OCI-LY1 (cell line): ENCODE measurements around the gene ADSS2.
"Not testable (repeated sequence)": the region's sequence is repeated elsewhere in the genome, so short reads cannot be mapped to it uniquely, and the experiment has no call there.

Experiments used
- H2AFZ ChIP-seq: fragments of 200-600 bp; sonication (generic), shearing (Covaris generic); 2 replicates; pipeline ENCODE4 v1.6.0; 2014; ENCODE audit warnings: antibody characterized with exemption, mild to moderate bottlenecking, low read length
- H3F3A ChIP-seq: fragments of 200-600 bp; sonication (generic), shearing (Covaris generic); 2 replicates; pipeline ENCODE4 v1.6.0; 2014; ENCODE audit warnings: mild to moderate bottlenecking, antibody characterized with exemption, low read length, moderate library complexity; ENCODE audit not compliant: insufficient read depth
- H3K27ac ChIP-seq: fragments of 200-600 bp; sonication (generic); 2 replicates; pipeline ENCODE4 v1.5.1; 2014; ENCODE audit warnings: low read length, mixed run types, mild to moderate bottlenecking, low read depth; ENCODE audit not compliant: poor library complexity, severe bottlenecking
- H3K27me3 ChIP-seq: fragments of 200-600 bp; sonication (generic); 2 replicates; pipeline ENCODE4 v1.6.0; 2014; ENCODE audit warnings: antibody characterized with exemption, mild to moderate bottlenecking, low read length, moderate library complexity; ENCODE audit not compliant: insufficient read depth
- H3K36me3 ChIP-seq: fragments of 200-600 bp; sonication (generic); 2 replicates; pipeline ENCODE4 v1.6.1; 2014; ENCODE audit warnings: mild to moderate bottlenecking, antibody characterized with exemption, low read length, moderate library complexity, mixed read lengths; ENCODE audit not compliant: insufficient read depth
- H3K4me1 ChIP-seq: fragments of 200-600 bp; sonication (generic); 2 replicates; pipeline ENCODE4 v1.5.1; 2014; ENCODE audit warnings: mild to moderate bottlenecking, low read length, moderate library complexity; ENCODE audit not compliant: insufficient read depth, severe bottlenecking
- H3K4me2 ChIP-seq: fragments of 200-600 bp; sonication (generic), shearing (Covaris generic); 2 replicates; pipeline ENCODE4 v1.6.1; 2014; ENCODE audit warnings: low read length
- H3K4me3 ChIP-seq: fragments of 200-600 bp; sonication (generic); 2 replicates; pipeline ENCODE4 v1.5.1; 2014; ENCODE audit warnings: low read length, low read depth, mild to moderate bottlenecking, mixed read lengths; ENCODE audit not compliant: poor library complexity, severe bottlenecking
- H3K79me2 ChIP-seq: fragments of 200-600 bp; shearing (Covaris generic); 2 replicates; pipeline ENCODE4 v1.6.1; 2016; ENCODE audit warnings: mixed run types, low read length, mixed read lengths; ENCODE audit not compliant: insufficient read depth
- H3K9ac ChIP-seq: fragments of 200-600 bp; sonication (generic), shearing (Covaris generic); 2 replicates; pipeline ENCODE4 v1.6.1; 2014; ENCODE audit warnings: mild to moderate bottlenecking, low read length, mixed read lengths
- H3K9me2 ChIP-seq: fragments of 200-600 bp; sonication (generic), shearing (Covaris generic); 2 replicates; pipeline ENCODE4 v1.6.1; 2014; ENCODE audit warnings: low read depth, mild to moderate bottlenecking, low read length, mixed read lengths
- H3K9me3 ChIP-seq: fragments of 200-600 bp; shearing (Covaris generic); 2 replicates; pipeline ENCODE4 v1.6.1; 2014; ENCODE audit warnings: low read length, mixed read lengths
- H4K20me1 ChIP-seq: fragments of 200-600 bp; sonication (generic), shearing (Covaris generic); 2 replicates; pipeline ENCODE4 v1.6.0; 2016; ENCODE audit warnings: mild to moderate bottlenecking, low read length; ENCODE audit not compliant: insufficient read depth
- EZH2 ChIP-seq: fragments of 200-600 bp; sonication (generic), shearing (Covaris generic); IDR thresholded peaks from 2 replicates; pipeline ENCODE4 v1.8.0; 2017; ENCODE audit warnings: borderline replicate concordance, mixed run types, mild to moderate bottlenecking, antibody characterized with exemption, low read length, moderate library complexity, mixed read lengths
- TF ChIP-seq, protein P1 (sequence below): fragments of 200-600 bp; sonication (generic), shearing (Covaris generic); IDR thresholded peaks from 2 replicates; pipeline ENCODE4 v1.5.1; 2017; ENCODE audit warnings: mild to moderate bottlenecking, antibody characterized with exemption, low read length, moderate library complexity, mixed read lengths

ADSS2 gene

DNA sequence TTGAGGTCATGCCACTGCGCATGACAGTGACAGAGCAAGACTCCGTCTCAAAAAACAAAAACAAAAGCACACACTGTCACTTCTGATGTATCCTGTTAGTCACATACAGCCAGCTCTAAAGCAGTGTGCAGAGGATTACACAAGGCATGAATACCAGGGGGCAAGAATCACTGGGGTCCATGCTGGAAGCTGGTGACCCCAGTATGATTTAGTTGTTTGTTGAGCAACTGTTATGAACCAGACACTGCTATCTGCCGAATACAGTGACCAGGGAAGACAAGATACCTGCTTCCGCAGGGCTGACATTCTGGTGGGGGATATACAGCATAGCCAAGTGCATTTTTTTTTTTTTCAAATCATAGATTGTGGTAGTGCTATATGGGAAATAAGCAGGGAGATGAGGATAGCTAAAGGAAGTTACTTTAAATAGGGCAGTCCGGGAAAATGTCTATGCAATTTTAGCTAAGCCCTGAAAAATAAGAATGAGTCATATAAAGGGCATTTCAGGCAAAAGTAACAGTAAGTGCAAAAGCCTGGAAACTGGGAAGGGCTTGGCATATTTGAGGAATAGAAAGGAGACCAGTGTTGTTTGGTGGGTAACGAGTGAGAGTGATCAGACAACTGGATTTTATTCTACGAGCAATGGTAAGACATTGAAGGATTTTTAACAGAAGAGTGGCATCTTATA is 69.7 kb downstream of the ADSS2 start:
- Histone ChIP-seq H3K27me3 (no peaks in the 10 kb centered on the region; the same call in 1 of the 2 replicates), H3K79me2 (no peaks in the 10 kb centered on the region), H3K4me3 (no peak overlapping the region), H3K4me2 (no peak overlapping the region), H3K9ac (no peak overlapping the region), H3K36me3 (no peaks in the 10 kb centered on the region), H3F3A (no peaks in the 10 kb centered on the region), H3K9me2 (no peaks in the 10 kb centered on the region), H4K20me1 (no peaks in the 10 kb centered on the region), H3K4me1 (no peaks in the 10 kb centered on the region), H3K27ac (no peak overlapping the region), H3K9me3 (no peaks in the 10 kb centered on the region), H2AFZ (no peak overlapping the region)
- TF ChIP-seq, protein P1, sequence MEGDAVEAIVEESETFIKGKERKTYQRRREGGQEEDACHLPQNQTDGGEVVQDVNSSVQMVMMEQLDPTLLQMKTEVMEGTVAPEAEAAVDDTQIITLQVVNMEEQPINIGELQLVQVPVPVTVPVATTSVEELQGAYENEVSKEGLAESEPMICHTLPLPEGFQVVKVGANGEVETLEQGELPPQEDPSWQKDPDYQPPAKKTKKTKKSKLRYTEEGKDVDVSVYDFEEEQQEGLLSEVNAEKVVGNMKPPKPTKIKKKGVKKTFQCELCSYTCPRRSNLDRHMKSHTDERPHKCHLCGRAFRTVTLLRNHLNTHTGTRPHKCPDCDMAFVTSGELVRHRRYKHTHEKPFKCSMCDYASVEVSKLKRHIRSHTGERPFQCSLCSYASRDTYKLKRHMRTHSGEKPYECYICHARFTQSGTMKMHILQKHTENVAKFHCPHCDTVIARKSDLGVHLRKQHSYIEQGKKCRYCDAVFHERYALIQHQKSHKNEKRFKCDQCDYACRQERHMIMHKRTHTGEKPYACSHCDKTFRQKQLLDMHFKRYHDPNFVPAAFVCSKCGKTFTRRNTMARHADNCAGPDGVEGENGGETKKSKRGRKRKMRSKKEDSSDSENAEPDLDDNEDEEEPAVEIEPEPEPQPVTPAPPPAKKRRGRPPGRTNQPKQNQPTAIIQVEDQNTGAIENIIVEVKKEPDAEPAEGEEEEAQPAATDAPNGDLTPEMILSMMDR = no peak
- TF ChIP-seq EZH2 = no peak

DNA sequence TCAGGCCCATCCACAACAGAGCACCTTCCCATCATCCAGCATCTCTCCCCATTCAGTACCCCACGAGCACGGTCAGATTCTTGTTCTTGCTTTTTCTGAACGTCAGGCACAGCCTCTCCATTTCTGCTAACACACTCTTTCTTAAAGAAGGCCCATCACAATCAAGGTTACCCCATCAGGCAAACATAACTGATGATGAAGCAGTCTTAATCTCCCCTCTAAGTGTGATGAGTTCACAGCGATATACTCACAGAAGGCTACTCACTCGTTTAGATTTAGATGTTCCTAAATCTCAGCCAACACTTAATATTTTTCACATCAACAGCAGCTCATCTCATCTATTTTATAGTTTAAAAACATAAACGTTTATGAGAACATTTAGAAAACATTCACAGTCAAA is 75.6 kb downstream of the ADSS2 start:
- H3K4me2 ChIP-seq = no peak overlapping the region
- H3K9me3 ChIP-seq = no peaks in the 10 kb centered on the region
- no peaks in the 10 kb centered on the region; the same call in 1 of the 2 replicates for H3K27me3 ChIP-seq
- H3F3A ChIP-seq = no peaks in the 10 kb centered on the region
- no peaks in the 10 kb centered on the region for H3K9me2 ChIP-seq
- H3K4me1 ChIP-seq = no peaks in the 10 kb centered on the region
- H3K9ac ChIP-seq = no peak overlapping the region
- H3K36me3 ChIP-seq = no peaks in the 10 kb centered on the region
- H4K20me1 ChIP-seq = no peaks in the 10 kb centered on the region
- no peak overlapping the region for H2AFZ ChIP-seq
- TF ChIP-seq, protein P1 = no peak
- no peak for TF ChIP-seq EZH2
- H3K79me2 ChIP-seq = no peaks in the 10 kb centered on the region
- no peak overlapping the region for H3K27ac ChIP-seq
- no peak overlapping the region for H3K4me3 ChIP-seq

DNA sequence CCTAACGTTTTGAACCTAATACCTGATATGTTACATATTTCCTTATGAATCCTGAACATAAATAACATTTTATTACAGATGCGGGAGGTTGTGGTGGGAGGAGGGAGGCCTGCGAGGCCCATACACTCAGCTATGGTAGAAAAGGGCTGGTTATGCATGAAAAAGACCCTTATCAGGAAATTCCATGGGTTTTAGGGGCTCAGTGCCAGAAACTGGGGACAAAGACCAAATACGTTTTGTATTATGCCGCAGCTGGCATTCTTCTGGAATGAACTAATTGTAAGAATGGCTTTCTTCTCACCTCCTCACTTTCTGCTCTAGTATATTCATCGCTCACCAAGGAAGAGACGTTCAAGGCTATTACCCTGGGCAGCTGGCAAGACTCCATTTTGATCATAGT is 76.7 kb downstream of the ADSS2 start:
- no peaks in the 10 kb centered on the region for H3K4me1 ChIP-seq
- no peak overlapping the region for H3K4me2 ChIP-seq
- H3K36me3 ChIP-seq = no peaks in the 10 kb centered on the region
- H3F3A ChIP-seq = no peaks in the 10 kb centered on the region
- H3K27ac ChIP-seq = no peak overlapping the region
- TF ChIP-seq, protein P1 = no peak
- TF ChIP-seq EZH2 = no peak
- H3K4me3 ChIP-seq = no peak overlapping the region
- H3K27me3 ChIP-seq = no peaks in the 10 kb centered on the region; the same call in 1 of the 2 replicates
- no peak overlapping the region for H3K9ac ChIP-seq
- H3K9me2 ChIP-seq = no peaks in the 10 kb centered on the region
- no peaks in the 10 kb centered on the region for H4K20me1 ChIP-seq
- no peak overlapping the region for H2AFZ ChIP-seq
- H3K9me3 ChIP-seq = no peaks in the 10 kb centered on the region
- no peaks in the 10 kb centered on the region for H3K79me2 ChIP-seq

DNA sequence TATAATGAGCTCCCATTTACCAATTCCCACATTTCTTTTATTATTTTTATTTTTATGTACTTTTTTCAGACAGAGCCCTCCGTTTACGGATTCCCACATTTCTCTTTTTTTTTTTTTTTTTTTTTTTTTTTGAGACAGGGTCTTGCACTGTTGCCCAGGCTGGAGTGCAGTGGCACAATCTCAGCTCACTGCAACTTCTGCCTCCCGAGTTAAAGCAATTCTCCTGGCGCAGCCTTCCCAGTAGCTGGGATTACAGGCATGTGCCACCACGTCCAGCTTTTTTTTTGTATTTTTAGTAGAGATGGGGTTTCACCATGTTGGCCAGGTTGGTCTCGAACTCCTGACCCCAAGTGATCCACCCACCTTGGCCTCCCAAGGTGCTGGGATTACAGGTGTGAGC is 77.2 kb downstream of the ADSS2 start:
- not testable (repeated sequence) for H3K4me2 ChIP-seq, H3K79me2 ChIP-seq, H4K20me1 ChIP-seq, H3K9me3 ChIP-seq, H3K4me3 ChIP-seq, H3K4me1 ChIP-seq, H3K36me3 ChIP-seq, H3K9me2 ChIP-seq, H2AFZ ChIP-seq, H3K27ac ChIP-seq, H3K9ac ChIP-seq, H3K27me3 ChIP-seq, H3F3A ChIP-seq
